Ovary (tissue), 9 donors: ENCODE results near the gene WASHC4. TPM values are rescaled to one million over a fixed set of nuclear protein-coding genes. Genes with fewer than 3 reads are reported as not detected.
"Not testable (repeated sequence)": the region's sequence is repeated elsewhere in the genome, so short reads cannot be mapped to it uniquely, and the experiment has no call there.

Experiments used
- DNase-seq, 5 donors: peaks; one replicate each; pipeline ENCODE4 v3.0.0-alpha.2; 2019 to 2020
- H3K27ac ChIP-seq, 2 donors: fragments of 200-600 bp; one replicate each; pipeline versions ENCODE4 v1.5.1 to v1.8.0; 2019 to 2022
- H3K27me3 ChIP-seq: fragments of 200-600 bp; one replicate; pipeline ENCODE4 v1.8.0; 2022
- H3K36me3 ChIP-seq: fragments of 200-600 bp; sonication (generic); one replicate; pipeline ENCODE4 v1.5.1; 2019
- H3K4me1 ChIP-seq: one replicate; pipeline ENCODE4 v1.8.1; 2013; ENCODE audit warnings: mild to moderate bottlenecking, moderate library complexity; ENCODE audit not compliant: insufficient read depth
- H3K4me3 ChIP-seq: fragments of 200-600 bp; sonication (generic); one replicate; pipeline ENCODE4 v1.5.1; 2017
- H3K9me3 ChIP-seq, 2 donors: fragments of 200-600 bp in 1 of 2; sonication (generic) in 1 of 2; one replicate each; pipeline versions ENCODE4 v1.5.1 to v1.8.1; 2013 to 2019; ENCODE audit warnings: mild to moderate bottlenecking in 1 of 2, moderate library complexity in 1 of 2
- EP300 ChIP-seq: sonication (generic); formaldehyde crosslinking; IDR thresholded peaks from one replicate; pipeline ENCODE4 v1.6.1; 2017; ENCODE audit warnings: antibody characterized with exemption
- POLR2A ChIP-seq: fragments of 450-650 bp; IDR thresholded peaks from one replicate; pipeline ENCODE4 v1.6.1; 2017; ENCODE audit warnings: antibody characterized with exemption, mild to moderate bottlenecking, moderate library complexity
- WGBS, 3 donors: extraction: QIAGEN DNeasy Blood & Tissue Kit in 1 of 3; methylation state at CpG; one replicate each; pipeline versions ENCODE4 v1.1.5 to v1.1.7; 2013 to 2017; 5-methylcytosine and 5-hydroxymethylcytosine counted together
- intact Hi-C, 4 donors: fragments of 100-400 bp; cut with DNase I; formaldehyde crosslinking; loops; one replicate each; pipeline versions ENCODE4 v1.11.0 to v1.15.1; 2022 to 2023
- polyA plus RNA-seq, 2 donors: library from polyadenylated mRNA; stranded (reverse); fragments of 200-250 nt in 1 of 2; fragments of 350-450 nt in 1 of 2; fragmentation: Illumina TruSeq in 1 of 2; extraction: RNeasy Lipid Tissue Mini Kit (QIAGEN cat#74804) in 1 of 2; gene quantifications; one replicate each; pipeline ENCODE4 v1.2.3, GENCODE V29; 2013 to 2014
- total RNA-seq, 7 donors: library from RNA; depleted of rRNA in 2 of 7; stranded (reverse); fragments of >200 nt in 2 of 7; fragmentation: NEBNext Ultra II Directional in 3 of 7; extraction: Animal tissue kit (Norgen Biotek cat#: 25700) in 3 of 7; gene quantifications; one replicate each; pipeline versions ENCODE4 v1.1.0 to v1.2.4, GENCODE V29; 2016 to 2023
- TF ChIP-seq, protein P1 (sequence below), 3 donors: fragments of 450-650 bp in 2 of 3; fragments of 200-600 bp in 1 of 3; IDR thresholded peaks; one replicate each; pipeline versions ENCODE4 v1.5.1 to v1.8.0; 2016 to 2022; ENCODE audit warnings: antibody characterized with exemption in 3 of 3, mild to moderate bottlenecking in 1 of 3
- donor health status: DM: no; HTN: no; CAD: no; lungs with moderate emphysema.
- donor health status: DM: no; HTN: no; CAD: no.
- donor health status: Bipolar disorder and iron deficiency.
- donor health status: DM: yes; HTN: yes; CAD: no.
- donor health status: DM: no; HTN: no; CAD: no.
- donor health status: DM: yes; HTN: yes; CAD: no.

WASHC4 gene
- total and polyA plus RNA-seq, 9 donors, result 16.0 to 55.8 (median 44.5) TPM

DNA sequence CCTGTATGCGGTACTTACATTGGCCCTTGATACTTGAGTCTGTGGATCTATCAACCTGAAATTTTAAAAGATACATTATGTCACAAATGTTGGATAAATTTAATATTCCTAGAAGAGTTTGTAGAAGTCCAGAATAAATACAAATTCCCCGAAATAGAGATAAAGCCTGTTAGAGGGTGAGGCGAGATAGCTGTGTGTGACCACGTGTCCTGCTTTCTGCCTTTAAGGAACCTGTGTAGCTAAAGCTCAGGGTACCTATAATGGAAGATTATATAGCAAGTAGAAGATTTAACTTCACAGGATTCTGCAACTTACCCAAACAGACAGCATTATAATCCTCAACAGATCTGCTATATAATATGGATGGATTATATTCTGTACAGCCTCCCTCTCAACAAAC, 69.7 kb downstream of the WASHC4 start:
- TF ChIP-seq POLR2A (no peak), EP300 (no peak)
- TF ChIP-seq, protein P1, sequence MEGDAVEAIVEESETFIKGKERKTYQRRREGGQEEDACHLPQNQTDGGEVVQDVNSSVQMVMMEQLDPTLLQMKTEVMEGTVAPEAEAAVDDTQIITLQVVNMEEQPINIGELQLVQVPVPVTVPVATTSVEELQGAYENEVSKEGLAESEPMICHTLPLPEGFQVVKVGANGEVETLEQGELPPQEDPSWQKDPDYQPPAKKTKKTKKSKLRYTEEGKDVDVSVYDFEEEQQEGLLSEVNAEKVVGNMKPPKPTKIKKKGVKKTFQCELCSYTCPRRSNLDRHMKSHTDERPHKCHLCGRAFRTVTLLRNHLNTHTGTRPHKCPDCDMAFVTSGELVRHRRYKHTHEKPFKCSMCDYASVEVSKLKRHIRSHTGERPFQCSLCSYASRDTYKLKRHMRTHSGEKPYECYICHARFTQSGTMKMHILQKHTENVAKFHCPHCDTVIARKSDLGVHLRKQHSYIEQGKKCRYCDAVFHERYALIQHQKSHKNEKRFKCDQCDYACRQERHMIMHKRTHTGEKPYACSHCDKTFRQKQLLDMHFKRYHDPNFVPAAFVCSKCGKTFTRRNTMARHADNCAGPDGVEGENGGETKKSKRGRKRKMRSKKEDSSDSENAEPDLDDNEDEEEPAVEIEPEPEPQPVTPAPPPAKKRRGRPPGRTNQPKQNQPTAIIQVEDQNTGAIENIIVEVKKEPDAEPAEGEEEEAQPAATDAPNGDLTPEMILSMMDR (IDR thresholded peaks at IDR 0.05), result no peak
- intact Hi-C loops, result no loop called here
- H3K36me3 ChIP-seq, result no peaks in the 10 kb centered on the region
- no peak overlapping the region for H3K4me3 ChIP-seq
- no peaks in the 10 kb centered on the region for H3K27me3 ChIP-seq
- no peaks in the 10 kb centered on the region for H3K4me1 ChIP-seq
- H3K9me3 ChIP-seq, result no peaks in the 10 kb centered on the region
- DNase-seq, result no peak
- no peak overlapping the region for H3K27ac ChIP-seq
- WGBS, 3 donors, result 88 to 91% (median 89%) methylated on average over 4 of the region's 4 CpGs

DNA sequence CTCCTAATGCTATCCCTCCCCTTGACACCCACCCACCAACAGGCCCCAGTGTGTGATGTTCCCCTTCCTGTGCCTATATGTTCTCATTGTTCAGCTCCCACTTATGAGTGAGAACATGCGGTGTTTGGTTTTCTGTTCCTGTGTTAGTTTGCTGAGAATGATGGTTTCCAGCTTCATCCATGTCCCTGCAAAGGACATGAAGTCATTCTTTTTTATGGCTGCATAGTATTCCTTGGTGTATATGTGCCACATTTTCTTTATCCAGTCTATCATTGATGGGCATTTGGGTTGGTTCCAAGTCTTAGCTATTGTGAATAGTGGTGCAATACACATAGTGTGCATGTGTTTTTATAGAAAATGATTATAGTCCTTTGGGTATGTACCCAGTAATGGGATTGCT, 71.6 kb downstream of the WASHC4 start:
- H3K4me3 ChIP-seq, H3K4me1 ChIP-seq, DNase-seq, H3K9me3 ChIP-seq, H3K27me3 ChIP-seq, intact Hi-C loops, H3K27ac ChIP-seq, H3K36me3 ChIP-seq: not testable (repeated sequence)
- WGBS, 3 donors, result 95 to 100% (median 97%) methylated on average over 1 of the region's 1 CpG

DNA sequence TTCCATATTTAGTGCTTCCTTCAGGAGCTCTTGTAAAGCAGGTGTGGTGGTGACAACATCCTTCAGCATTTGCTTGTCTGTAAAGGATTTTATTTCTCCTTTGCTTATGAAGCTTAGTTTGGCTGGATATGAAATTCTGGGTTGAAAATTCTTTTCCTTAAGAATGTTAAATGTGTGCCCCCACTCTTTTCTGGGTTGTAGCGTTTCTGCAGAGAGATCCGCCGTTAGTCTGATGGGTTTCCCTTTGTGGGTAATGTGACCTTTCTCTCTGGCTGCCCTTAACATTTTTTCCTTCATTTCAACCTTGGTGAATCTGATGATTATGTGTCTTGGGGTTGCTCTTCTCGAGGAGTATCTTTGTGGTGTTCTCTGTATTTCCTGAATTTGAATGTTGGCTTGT, 75.9 kb downstream of the WASHC4 start:
- intact Hi-C loops, H3K4me3 ChIP-seq, H3K9me3 ChIP-seq, H3K36me3 ChIP-seq, DNase-seq, H3K27ac ChIP-seq, H3K4me1 ChIP-seq, H3K27me3 ChIP-seq: not testable (repeated sequence)
- WGBS, 3 donors, result 83 to 99% (median 96%) methylated on average over 4 of the region's 4 CpGs

DNA sequence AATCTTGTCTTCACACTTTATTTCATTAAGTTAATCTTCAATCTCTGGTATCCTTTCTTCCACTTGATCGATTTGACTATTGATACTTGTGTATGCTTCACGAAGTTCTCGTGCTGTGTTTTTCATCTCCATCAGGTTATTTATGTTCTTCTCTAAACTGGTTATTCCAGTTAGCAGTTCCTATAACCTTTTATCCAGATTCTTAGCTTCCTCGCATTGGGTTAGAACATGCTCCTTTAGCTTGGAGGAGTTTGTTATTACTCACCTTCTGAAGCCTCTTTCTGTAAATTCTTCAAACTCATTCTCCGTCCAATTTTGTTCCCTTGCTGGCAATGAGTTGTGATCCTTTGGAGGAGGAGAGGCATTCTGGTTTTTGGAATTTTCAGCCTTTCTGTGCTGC, 76.4 kb downstream of the WASHC4 start:
- H3K4me1 ChIP-seq, DNase-seq, H3K27ac ChIP-seq, H3K36me3 ChIP-seq, intact Hi-C loops, H3K27me3 ChIP-seq, H3K9me3 ChIP-seq, H3K4me3 ChIP-seq: not testable (repeated sequence)
- WGBS, 3 donors, result 92 to 97% (median 95%) methylated on average over 5 of the region's 5 CpGs

DNA sequence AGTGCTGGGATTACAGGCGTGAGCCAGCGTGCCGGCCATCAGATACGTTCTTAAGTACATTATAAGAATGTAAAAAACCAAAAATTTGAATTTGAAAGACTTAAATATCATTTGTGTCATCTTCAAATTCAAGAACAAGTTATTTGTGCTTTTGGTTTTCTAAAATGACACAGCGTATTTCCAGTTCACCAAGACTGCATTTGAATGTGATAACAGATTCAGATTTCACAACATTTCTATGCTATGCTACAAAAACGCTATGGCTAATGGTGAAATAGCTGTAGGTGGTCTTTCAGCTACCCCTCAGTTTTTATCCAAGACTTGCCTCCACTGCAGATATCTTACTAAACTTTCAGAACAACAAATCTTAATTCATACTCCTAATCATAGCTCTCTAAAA, 81.8 kb downstream of the WASHC4 start:
- intact Hi-C loops, result no loop called here
- 76 to 86% (median 78%) methylated on average over 6 of the region's 6 CpGs for WGBS, 3 donors
- Histone ChIP-seq H3K4me1 (no peaks in the 10 kb centered on the region), H3K27ac (no peak overlapping the region), H3K27me3 (no peaks in the 10 kb centered on the region), H3K36me3 (no peaks in the 10 kb centered on the region), H3K4me3 (no peak overlapping the region), H3K9me3 (no peaks in the 10 kb centered on the region)
- DNase-seq, result no peak
- no peak for TF ChIP-seq EP300
- TF ChIP-seq, protein P1 (IDR thresholded peaks at IDR 0.05), result no peak
- no peak for TF ChIP-seq POLR2A

DNA sequence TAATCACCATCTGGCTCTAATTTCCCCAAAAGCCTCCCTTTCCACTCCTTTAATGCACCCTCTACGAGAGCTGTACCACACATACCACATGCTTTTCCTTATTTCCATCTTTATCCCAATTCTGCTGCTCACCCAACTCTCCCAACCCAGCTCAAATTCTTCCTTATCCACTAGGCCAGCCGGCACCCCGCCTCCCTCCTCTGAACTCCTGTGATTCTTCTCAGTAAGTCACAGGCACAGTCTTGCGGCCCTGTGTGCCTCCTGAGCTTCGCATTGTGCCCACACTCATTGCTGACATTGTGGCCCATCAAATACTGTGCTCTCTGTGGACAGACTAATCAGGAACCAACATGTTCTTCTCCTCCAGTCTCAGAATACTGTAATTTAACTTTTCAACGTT, 83.0 kb downstream of the WASHC4 start:
- TF ChIP-seq EP300 (no peak), POLR2A (no peak)
- TF ChIP-seq, protein P1 (IDR thresholded peaks at IDR 0.05), result no peak
- Histone ChIP-seq H3K36me3 (no peaks in the 10 kb centered on the region), H3K4me1 (no peaks in the 10 kb centered on the region), H3K27me3 (no peaks in the 10 kb centered on the region), H3K27ac (no peak overlapping the region), H3K4me3 (no peak overlapping the region), H3K9me3 (no peaks in the 10 kb centered on the region)
- intact Hi-C loops, result no loop called here
- no peak for DNase-seq
- 90 to 91% (median 90%) methylated on average over 6 of the region's 6 CpGs for WGBS, 3 donors
